HG03280 (cell line): ENCODE measurements around the gene METTL26.
"Not testable (repeated sequence)": the region's sequence is repeated elsewhere in the genome, so short reads cannot be mapped to it uniquely, and the experiment has no call there.

Source experiments
- ATAC-seq: cut with Tn5 transposase; IDR thresholded peaks from one replicate; pipeline ENCODE4 v1.9.1; 2021; ENCODE audit warnings: mild to moderate bottlenecking, moderate library complexity; ENCODE audit not compliant: unreplicated experiment

METTL26 gene

DNA sequence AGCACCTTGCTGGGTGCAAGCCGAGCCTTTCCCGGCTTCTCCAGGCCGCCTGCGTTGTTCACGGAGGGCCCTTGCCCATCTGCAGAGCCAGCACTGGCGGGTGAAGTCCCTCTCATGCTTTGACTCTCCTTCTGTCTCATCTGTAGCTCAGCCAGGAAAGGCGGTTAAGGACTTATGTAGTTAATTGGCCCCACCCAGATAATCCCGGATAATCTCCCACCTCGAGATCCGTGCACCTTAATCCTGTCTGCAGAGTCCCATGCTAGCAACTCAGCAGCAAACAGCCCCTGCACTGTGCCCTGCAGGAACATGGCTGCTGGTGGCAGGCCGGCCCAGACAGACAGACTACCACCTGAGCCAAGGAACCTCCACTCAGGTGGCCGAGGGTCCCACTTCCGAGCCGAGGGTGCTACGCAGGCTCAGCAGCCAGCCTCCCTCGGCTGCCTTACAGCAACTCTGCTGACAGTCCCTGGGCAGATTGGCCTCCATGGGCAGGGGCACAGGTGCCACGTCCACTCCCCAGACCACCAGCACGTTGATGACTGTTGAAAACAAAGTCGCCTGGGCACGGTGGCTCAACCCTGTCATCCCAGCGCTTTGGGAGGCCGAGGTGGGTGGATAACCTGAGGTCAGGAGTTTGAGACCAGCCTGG, 29.3 kb downstream of the METTL26 start:
- ATAC-seq: no peak

DNA sequence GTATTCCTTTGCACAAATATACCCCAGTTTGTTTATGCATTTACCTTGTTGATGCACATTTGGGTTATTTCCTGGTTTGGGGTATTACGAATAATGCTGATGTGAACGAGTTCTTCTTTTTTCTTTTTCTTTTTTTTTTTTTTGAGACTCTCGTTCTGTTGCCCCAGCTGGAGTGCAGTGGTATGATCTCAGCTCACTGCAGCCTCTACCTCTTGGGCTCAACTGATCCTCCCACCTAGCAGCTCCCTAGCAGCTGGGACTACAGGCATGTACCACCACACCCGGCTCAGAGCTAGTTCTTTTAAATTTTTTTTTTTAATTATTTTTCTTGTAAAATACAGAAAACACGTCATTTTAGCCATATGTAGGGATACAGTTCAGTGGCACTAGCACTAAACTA, 32.2 kb downstream of the METTL26 start:
- ATAC-seq: no peak

DNA sequence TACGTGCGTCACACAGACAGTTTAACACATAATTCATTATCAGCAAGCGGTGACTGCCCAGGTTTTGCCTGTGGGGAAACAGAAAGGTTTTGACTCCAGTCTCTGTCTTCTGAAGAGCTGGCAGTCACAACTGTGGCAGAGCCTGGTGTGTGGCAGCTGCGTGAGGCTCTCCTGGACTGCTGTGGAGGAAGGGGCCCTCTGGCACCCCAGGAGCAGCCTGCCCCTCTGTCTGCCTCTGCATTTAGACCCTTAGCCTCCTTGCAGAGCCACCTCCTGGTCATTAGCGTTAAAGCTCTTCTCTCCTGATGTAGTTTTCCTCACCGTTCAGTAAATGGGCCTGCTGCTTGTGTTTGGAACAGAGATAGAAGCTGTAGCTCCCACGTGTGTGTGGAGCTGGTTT, 35.3 kb downstream of the METTL26 start:
- no peak for ATAC-seq

DNA sequence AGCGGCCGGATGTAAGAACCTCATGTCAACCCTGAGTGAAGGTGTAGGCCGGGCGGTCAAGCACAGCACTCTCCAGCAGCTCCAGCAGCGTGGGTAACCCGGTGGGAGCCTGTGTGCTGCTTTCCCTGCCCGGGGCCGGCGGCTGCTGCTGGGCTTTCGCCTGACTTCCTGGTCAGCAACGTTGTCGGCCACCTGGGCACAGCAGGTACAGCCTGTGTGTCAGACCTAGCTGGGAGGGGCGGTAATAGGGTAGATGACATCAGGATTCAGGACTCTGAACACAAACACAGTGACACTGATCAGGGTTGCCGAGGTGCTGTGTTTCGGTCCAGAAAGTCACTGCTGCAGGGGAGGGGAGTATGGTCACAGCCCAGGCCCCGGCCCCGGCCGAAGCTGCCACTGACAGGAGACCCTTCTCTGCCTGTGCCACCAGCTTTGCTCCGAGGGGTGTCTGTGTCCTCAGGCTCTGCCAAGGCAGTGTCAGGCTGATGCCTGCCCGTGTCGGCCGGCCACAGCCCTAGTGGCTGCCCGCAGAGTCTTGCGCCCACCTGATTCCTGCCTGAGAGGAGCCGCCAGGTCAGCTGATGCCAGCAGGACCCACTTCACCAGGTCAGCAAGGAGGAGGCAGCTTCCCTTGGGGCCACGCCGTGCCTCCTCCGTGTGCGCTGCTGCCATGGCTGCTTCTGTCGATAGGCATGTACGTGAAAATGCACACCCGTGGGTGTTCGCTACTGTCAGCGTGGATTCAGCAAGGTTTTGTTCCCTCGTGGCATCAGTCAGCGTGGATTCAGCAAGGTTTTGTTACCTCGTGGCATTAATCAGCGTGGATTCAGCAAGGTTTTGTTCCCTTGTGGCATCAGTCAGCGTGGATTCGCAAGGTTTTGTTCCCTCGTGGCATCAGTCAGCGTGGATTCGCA, 37.0 kb downstream of the METTL26 start:
- no peak for ATAC-seq

DNA sequence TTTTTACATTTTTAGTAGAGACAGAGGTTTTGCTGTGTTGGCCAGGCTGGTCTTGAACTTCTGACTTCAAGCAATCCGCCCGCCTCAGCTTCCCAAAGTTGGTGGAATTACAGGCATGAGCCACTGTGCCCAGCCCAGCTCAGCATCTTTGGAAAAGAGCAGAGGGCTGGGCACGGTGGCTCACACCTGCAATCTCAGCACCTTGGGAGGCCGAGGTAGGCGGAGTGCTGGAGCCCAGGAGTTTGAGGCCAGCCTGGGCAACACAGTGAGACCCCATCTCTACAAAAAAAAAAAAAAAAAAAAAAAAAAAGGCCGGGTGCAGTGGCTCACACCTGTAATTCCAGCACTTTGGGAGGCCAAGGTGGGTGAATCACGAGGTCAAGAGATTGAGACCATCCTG, 38.5 kb downstream of the METTL26 start:
- ATAC-seq: not testable (repeated sequence)

DNA sequence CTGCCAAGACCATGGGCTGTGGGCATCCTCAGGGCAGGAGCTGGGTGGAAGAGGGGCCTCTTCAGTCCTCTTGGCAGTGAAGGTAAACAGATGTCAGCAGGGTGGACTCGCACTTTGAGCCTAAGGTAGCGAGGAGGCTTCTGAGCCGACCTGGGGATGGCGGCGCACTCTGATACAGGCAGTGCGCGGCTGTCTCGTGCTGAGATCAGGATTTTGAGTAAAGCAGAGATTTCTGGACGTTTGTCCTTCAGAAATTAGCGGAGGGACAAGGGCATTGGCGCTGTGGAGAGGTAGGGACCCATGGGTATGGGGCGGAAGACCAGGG, 39.4 kb downstream of the METTL26 start:
- no peak for ATAC-seq

DNA sequence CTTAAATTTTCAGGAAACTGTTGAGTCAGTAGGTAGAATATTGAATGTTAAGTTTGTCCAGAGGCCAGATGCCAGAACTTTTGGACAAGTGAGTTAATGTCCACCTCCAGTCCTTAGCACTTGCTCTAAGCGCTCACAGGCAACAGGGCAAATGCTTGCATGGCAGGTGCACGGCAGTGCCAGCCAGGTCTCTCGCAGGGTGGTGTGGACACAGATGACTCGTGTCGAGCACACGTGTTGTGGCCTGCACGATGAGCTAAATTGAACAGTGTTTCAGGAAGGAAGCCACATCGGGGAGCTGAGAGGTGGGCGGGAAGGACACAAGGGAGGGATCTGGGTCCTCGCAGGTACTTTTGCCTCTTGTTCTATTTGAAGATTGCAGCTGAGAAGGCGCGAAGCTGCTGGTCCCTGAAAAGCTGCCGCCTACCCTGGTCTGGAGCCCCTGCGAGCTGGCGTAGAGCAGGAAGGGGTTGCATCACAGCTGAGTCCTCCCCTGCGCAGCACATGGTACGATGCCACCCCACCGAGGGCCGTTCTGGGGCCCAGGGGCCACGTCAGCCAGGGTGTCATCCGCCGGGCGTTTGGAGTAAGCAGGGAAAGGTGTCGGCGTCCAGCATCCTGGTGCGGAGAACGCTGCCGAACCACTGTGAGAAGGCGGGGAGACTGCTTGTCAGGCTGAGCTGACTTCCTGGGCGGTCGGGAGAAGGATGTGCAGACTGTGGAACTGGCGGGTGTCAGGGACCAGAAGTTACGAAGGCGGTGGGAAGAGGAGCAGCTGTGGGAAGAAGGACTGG, 40.0 kb downstream of the METTL26 start:
- no peak for ATAC-seq

DNA sequence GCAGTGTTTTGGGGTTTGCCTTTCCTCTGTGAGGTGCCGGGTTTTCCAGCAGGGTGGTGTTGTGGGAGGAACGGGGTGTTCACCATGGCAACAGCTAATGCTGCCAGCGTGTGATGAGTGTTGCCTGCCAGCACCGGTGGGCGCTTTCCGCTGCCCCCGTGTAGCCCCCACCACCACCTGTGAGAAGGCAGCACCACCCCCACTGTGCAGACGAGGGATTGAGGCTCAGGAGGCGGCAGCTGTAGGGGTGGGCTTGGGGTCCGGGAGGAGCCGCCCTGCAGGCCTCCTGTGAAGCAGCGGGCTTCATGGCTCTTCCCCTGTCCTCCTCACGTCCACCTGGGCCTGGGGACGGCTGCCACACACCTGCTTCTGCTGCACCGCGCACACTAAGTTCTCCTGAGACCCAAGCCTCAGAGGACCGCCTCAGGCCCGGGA, 41.0 kb downstream of the METTL26 start:
- no peak for ATAC-seq

DNA sequence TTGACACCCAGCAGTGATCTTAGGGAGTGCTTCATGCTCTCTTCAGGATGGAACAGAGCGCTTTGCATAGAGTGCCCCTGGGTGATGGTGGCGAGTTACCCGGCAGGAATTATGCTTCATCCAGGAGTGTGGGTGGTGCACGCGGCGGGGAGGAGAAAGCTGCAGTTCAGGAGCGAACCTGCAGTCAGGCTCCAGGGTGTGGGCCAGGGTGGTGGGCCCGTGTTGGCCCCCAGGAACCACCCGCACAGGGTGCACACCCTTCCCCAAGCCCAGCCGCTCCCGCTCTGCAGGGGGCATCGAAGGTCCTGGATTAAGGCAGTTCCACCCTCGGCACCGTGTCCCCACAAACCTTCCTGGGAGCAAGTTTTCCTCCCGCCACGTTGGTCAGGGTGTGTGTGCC, 42.3 kb downstream of the METTL26 start:
- ATAC-seq: no peak

DNA sequence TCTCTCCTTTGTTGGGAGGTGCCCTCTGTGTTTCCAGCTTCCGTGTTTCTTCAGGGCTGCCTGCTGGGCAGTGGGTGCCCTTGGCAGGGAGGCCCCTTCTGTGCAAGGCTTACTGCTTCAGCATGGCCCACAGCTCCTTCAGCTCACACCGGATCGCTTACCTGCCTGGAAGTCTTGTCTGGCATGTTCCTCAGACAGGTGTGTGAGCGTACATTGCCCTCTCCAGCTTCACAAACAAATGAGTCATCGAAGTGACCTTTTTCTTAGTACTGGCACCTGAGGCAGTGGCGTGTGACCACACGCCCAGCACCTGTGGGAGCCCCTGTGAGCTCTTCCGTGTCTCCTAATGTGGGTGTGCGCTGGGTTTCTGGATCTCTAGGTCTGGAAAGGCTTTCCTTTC, 42.7 kb downstream of the METTL26 start:
- no peak for ATAC-seq

DNA sequence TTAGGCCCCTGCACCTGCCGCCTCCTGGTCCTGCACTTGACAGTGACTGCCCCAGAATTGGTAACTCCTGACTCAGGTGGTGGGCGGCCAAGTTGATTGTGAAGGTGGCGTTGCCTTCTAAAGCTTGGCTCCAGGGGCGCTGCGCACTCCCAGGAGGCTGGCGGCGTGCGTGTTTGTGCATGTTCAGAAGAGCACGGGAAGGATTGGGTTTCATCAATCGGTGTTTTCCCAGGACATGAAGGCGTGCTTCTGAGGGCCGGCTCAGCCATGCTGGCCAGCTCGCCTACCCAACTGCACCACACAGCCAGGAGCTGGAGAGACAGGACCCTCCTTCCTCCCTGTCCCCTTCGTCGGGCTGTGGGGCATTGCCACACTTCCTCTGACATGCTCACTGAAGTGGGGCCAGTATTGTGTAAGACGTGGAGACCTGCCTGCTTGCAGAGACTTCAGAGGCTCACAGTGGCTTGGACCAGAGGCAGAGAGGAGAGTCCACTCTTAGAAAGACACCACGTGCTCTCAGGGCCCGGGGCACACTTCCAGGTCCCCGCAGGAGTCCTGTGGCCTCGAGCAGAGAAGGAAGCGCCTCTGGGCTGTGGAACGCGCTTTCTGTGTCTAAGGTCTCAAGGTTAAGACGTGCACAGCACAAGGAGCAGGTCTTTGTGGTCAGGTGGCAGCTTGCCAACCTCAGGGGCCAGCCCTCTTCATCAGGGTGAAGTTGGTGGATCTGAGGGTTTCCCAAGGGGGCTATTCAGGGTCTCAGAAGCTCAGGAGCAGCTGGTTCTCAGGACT, 43.4 kb downstream of the METTL26 start:
- ATAC-seq: no peak

DNA sequence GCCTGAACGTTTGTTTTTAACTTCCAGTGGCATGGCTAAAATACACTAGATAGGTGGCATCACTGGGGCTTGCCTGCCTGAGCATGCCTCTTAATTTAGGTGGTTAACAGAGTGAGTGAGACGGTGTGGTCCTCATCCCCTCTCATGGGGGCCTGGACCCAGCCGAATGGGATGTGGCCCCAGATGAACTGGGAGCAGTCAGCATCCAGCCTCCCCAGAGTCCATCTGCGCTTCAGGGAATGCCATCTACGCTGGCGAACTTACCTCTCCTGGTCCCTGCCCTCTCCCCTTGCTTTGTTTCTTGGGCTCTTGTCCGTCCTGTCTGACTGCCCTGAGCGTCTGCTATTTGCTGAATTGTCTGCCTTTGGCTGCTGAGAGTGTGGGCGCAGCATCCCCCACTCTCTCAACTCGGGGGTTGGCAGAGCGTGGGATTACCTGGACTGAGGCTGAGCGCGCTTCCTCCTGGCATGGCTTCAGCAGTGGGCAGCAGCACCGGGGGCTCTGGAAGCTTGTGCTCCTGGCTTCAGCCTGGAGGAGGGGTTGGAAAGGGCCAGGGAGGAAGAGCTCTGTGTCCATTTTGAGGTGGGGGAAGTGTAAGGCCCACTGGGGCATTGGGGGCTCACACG, 44.1 kb downstream of the METTL26 start:
- ATAC-seq: no peak

DNA sequence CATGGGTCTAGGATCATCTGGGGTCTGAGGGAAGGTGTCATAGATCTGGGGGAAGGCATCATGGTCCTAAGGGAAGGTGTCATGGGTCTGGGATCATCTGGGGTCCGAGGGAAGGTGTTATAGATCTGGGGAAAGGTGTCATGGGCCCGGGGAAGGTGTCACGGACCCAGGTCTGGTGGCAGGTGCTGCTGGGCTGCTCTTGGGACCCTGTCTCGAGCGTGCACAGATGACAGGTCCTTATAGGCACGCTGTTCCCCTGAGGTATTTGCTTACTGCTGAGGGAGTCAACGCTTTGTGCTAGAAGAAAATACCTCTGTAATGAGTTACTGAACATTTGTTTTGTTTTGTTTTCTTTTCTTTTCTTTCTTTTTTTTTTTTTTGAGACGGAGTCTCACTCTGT, 44.9 kb downstream of the METTL26 start:
- no peak for ATAC-seq

DNA sequence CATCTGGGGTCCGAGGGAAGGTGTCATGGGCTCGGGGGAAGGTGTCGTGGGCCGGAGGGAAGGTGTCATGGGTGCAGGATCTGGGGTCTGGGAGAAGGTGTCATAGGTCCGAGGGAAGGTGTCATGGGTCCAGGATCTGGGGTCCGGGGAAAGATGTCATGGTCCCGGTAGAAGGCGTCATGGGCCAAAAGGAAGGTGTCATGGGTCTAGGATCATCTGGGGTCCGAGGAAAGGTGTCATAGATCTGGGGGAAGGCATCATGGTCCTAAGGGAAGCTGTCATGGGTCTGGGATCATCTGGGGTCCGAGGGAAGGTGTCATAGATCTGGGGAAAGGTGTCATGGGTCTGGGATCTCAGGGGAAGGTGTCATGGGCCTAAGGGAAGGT, 45.3 kb downstream of the METTL26 start:
- ATAC-seq: no peak

DNA sequence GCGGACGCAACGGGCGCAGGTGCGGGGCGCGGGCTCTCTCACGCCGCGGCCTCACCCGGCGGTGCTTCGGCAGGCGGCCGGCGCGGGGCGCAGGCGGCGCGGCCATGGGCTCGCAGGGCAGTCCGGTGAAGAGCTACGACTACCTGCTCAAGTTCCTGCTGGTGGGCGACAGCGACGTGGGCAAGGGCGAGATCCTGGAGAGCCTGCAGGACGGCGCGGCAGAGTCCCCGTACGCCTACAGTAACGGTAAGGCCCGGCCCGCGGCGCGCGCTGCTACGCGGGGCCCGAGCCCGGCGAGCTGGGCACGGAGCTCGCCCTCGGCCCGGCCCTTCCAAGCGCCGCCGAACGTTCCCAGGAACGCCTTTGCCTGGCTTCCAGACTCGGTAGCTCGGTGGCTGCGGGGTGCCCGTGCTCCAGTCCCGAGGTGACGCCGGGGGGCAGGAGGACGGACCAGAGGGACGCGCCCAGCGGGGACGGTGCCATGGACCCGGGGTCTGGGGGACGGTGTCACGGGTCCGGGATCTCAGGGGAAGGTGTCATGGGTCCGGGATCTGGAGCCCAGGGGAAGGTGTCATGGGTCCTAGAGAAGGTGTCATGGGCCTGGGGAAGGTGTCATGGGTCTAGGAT, 45.8 kb downstream of the METTL26 start:
- ATAC-seq: no peak

DNA sequence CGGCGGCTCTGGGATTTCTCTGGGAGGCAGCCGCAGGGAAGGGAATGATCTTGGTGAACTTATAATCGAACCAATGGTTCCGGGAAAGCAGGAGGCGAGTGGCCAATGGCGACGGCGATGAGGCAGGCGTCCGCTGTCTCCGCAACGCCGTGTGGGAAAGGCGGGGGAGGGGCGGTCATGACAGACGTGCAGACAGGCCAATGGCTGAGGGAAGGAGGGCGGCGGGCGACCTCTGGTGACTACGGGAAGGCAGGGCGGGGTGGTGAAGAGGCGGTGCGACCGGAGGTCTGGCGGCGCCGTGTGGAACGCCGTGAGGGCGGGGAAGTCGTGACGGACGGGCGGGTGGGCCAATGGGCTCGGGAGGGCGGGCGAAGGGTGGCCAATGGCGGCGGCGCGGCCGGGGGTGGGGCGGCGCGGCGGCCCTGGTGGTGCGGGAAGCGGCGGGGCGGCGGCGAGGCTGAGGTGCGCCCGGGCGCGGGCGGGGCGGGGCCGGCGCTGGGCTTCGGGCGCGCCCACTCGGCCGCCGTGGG, 46.4 kb downstream of the METTL26 start, which contains the start of gene RAB40C:
RAB40C (plus strand) TSS at position 409 of the 530 bp plus-strand sequence. CDS start 226 bp downstream, outside the sequence.
- ATAC-seq: peak; percentile 73

DNA sequence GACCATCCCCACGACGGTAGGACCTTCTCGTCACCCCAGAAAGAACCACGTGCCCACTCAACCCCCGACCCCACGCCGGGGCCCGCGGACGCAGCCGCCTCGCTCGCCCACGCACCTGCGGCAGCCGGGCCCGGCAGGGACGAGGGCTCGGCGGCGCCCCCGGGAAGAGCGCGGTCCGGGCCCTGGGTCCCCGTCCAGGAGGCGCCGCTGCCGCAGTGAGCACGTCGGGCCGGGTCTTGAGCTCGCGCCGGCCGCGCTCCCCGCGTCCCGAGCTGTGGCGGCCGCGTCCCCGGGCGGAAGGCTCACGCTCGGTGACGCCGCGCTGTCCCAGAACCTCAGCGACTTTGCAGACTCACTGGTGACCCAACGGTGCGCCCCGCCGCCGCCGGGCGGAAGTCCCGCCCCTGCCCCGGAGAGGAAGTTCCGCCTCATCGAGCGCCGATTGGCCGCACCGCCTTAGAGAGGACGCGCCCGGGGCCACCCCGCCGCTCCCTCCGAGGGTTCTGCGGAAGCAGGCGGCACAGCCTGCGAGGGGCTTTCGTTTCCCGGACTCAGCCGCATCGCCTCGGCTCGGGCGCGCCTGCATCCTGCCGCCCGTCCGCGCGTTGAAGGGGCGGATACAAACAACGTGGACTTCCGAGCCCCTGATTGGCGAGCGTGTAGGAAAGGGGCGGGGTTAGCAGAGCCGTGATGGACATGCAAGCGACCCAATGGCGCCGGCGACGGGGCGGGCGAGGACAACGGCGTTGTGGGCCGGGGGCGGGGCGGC, 47.0 kb downstream of the METTL26 start:
- peak; percentile 74 for ATAC-seq

DNA sequence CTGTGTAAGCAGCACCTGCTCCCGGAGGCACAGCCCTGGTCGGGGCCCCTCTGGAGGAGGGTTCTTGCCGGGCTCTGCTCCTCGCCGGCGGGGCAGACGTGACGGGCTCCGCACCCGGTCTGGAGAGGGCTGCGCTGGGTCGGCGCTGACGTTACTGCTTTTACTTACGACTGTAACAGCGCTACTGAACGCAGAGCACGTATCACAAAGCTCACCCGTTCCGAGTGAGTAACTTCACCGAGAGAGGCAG, 47.5 kb downstream of the METTL26 start:
- ATAC-seq: peak; percentile 2
